OCI-LY7 (cell line): ENCODE data around the gene FMR1NB. TPM values are rescaled to one million over a fixed set of nuclear protein-coding genes. Genes with fewer than 3 reads are reported as not detected.

Source experiments
- BruUV-seq: library from RNA; stranded (reverse); fragments of 400-500 nt; replicated peaks from 2 replicates; lab custom pipeline; 2021; lab: Mats Ljungman, UMichigan
- CTCF ChIA-PET: fragments of 300-600 bp; sonication (Branson Sonifier 250); formaldehyde crosslinking; loops from one replicate; lab custom pipeline; 2022; ENCODE audit warnings: antibody characterized with exemption; ENCODE audit not compliant: unreplicated experiment; lab: Charles Lee
- POLR2A ChIA-PET: fragments of 300-600 bp; sonication (Branson Sonifier 250); formaldehyde crosslinking; loops from one replicate; lab custom pipeline; 2022; ENCODE audit warnings: antibody characterized with exemption; lab: Charles Lee
- DNase-seq: peaks from one replicate; pipeline ENCODE4 v3.0.0-alpha.2; 2015; ENCODE audit warnings: low spot score
- H2AFZ ChIP-seq: fragments of 200-600 bp; sonication (generic), shearing (Covaris generic); 2 replicates; pipeline ENCODE4 v1.6.1; 2014; ENCODE audit warnings: mild to moderate bottlenecking, antibody characterized with exemption, low read length, moderate library complexity
- H3K27ac ChIP-seq: fragments of 200-600 bp; sonication (generic); 2 replicates; pipeline ENCODE4 v1.5.1; 2014; ENCODE audit warnings: mixed run types, low read depth, mild to moderate bottlenecking, moderate library complexity, low read length, inconsistent platforms; ENCODE audit not compliant: poor library complexity, severe bottlenecking
- H3K36me3 ChIP-seq: fragments of 200-600 bp; sonication (generic); 2 replicates; pipeline ENCODE4 v1.6.1; 2014; ENCODE audit warnings: mild to moderate bottlenecking, antibody characterized with exemption, low read length, moderate library complexity, mixed read lengths; ENCODE audit not compliant: insufficient read depth
- H3K4me1 ChIP-seq: fragments of 200-600 bp; sonication (generic); 2 replicates; pipeline ENCODE4 v1.5.1; 2014; ENCODE audit warnings: mild to moderate bottlenecking, low read length; ENCODE audit not compliant: insufficient read depth, poor library complexity, severe bottlenecking
- H3K4me2 ChIP-seq: fragments of 200-600 bp; sonication (generic); 2 replicates; pipeline ENCODE4 v1.6.1; 2014; ENCODE audit warnings: mild to moderate bottlenecking, low read length
- H3K4me3 ChIP-seq: fragments of 200-600 bp; sonication (generic); 2 replicates; pipeline ENCODE4 v1.5.1; 2014; ENCODE audit warnings: mild to moderate bottlenecking, low read depth, low read length; ENCODE audit not compliant: poor library complexity, severe bottlenecking
- H3K79me2 ChIP-seq: fragments of 200-600 bp; sonication (generic); 2 replicates; pipeline ENCODE4 v1.6.1; 2016; ENCODE audit warnings: low read depth, mild to moderate bottlenecking, low read length, moderate library complexity, mixed read lengths; ENCODE audit not compliant: insufficient read depth
- H3K9me2 ChIP-seq: fragments of 200-600 bp; sonication (generic); 2 replicates; pipeline ENCODE4 v1.6.1; 2016; ENCODE audit warnings: mild to moderate bottlenecking, low read length, mixed read lengths; ENCODE audit not compliant: insufficient read depth
- H3K9me3 ChIP-seq: fragments of 200-600 bp; sonication (generic); 2 replicates; pipeline ENCODE4 v1.6.1; 2014; ENCODE audit warnings: mild to moderate bottlenecking, mixed run types, low read length, mixed read lengths
- H4K20me1 ChIP-seq: fragments of 200-600 bp; sonication (generic); 2 replicates; pipeline ENCODE4 v1.6.1; 2014; ENCODE audit warnings: mild to moderate bottlenecking, antibody characterized with exemption, low read length, moderate library complexity, mixed read lengths; ENCODE audit not compliant: insufficient read depth
- EZH2phosphoT487 ChIP-seq: fragments of 200-600 bp; sonication (generic); IDR thresholded peaks from 2 replicates; pipeline ENCODE4 v1.6.1; 2018; ENCODE audit warnings: low read depth, borderline replicate concordance, mild to moderate bottlenecking, mixed run types, antibody characterized with exemption, low read length, moderate library complexity, mixed read lengths
- intact Hi-C: fragments of 100-400 bp; cut with micrococcal nuclease; formaldehyde crosslinking; loops from one replicate; pipeline ENCODE4 v1.10.0; 2022; ENCODE audit not compliant: unreplicated experiment
- total RNA-seq, 2 experiments: library from RNA; depleted of rRNA in 1 of 2; stranded (reverse); fragments of >200 nt in 1 of 2; shearing (Covaris generic) in 1 of 2; gene quantifications; 2 replicates each; pipeline ENCODE4 v1.2.3, GENCODE V29; 2014 to 2022
- TF ChIP-seq, protein P1 (sequence below): fragments of 200-600 bp; sonication (generic); conservative IDR thresholded peaks from 2 replicates; pipeline ENCODE4 v1.5.1; 2014; ENCODE audit warnings: mild to moderate bottlenecking, antibody characterized with exemption, low read length, moderate library complexity, mixed read lengths

Gene FMR1NB
- total RNA-seq, 2 experiments from 2014 or later, result not detected

DNA sequence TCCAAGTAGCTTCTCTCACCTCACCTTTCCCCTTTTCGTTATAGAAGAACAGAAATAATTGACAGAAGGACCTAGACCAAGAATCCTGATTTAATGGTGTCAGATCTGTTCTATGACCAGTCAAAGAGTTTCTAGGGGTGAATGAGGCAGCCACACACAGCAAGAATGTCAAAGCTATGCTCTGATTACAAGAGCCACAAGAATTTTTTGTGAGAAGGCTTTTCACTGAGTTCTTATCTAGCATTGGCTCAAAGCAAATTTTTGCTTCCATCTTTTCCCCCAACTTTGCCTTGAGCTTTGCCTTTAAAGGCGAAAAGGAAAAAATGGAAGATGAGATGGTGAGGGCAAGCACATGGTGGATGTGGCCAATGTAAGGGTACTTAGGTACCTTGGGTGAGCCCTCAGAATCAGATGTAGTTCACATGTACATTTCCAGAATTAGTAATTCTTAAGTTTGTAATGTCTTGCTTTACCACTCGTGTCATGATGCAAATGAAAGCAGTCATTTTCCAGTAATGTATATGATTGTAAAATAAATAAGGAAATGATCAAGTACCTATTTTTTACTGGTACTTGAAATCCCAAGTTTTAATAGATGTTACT is 45.9 kb upstream of the FMR1NB start:
- Histone ChIP-seq H2AFZ (no peak overlapping the region), H3K36me3 (peaks cover 76% of the 10 kb centered on the region), H3K4me3 (no peak overlapping the region), H3K79me2 (no peaks in the 10 kb centered on the region), H3K9me3 (no peaks in the 10 kb centered on the region), H3K4me2 (no peak overlapping the region), H3K27ac (no peak overlapping the region), H3K9me2 (no peaks in the 10 kb centered on the region), H4K20me1 (no peaks in the 10 kb centered on the region), H3K4me1 (no peaks in the 10 kb centered on the region)
- POLR2A ChIA-PET, result interaction anchor here (0.9 kb wide), 1 partner anchor 19 kb away, joined by 3 read pairs; no protein-coding TSS in a partner anchor
- no TSS peak for BruUV-seq
- CTCF ChIA-PET, result no interaction called here
- TF ChIP-seq, protein P1, sequence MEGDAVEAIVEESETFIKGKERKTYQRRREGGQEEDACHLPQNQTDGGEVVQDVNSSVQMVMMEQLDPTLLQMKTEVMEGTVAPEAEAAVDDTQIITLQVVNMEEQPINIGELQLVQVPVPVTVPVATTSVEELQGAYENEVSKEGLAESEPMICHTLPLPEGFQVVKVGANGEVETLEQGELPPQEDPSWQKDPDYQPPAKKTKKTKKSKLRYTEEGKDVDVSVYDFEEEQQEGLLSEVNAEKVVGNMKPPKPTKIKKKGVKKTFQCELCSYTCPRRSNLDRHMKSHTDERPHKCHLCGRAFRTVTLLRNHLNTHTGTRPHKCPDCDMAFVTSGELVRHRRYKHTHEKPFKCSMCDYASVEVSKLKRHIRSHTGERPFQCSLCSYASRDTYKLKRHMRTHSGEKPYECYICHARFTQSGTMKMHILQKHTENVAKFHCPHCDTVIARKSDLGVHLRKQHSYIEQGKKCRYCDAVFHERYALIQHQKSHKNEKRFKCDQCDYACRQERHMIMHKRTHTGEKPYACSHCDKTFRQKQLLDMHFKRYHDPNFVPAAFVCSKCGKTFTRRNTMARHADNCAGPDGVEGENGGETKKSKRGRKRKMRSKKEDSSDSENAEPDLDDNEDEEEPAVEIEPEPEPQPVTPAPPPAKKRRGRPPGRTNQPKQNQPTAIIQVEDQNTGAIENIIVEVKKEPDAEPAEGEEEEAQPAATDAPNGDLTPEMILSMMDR, result no peak
- TF ChIP-seq EZH2phosphoT487, result no peak
- no peak for DNase-seq
- intact Hi-C loops, result no loop called here

DNA sequence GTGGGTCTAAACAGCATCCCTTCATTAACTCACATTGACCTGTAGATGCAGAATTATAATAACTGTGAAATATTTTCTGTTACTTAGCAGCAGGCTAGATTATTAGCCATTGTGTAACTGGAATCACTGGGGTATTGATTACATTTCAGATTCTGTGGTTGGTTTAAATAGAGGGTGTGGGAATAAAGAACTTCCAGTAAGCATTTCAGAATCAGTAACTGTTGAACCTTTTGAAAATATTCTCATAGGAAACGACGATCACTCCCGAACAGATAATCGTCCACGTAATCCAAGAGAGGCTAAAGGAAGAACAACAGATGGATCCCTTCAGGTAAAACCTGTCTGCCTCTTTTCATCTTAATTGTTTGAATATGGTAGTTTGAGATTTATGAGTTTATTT is 35.9 kb upstream of the FMR1NB start:
- H2AFZ ChIP-seq, result no peak overlapping the region
- no TSS peak for BruUV-seq
- TF ChIP-seq EZH2phosphoT487, result no peak
- no peaks in the 10 kb centered on the region for H3K4me1 ChIP-seq
- DNase-seq, result no peak
- no peak overlapping the region for H3K4me2 ChIP-seq
- no peaks in the 10 kb centered on the region for H3K9me2 ChIP-seq
- no peaks in the 10 kb centered on the region for H3K79me2 ChIP-seq
- H3K36me3 ChIP-seq, result peaks cover 64% of the 10 kb centered on the region
- H3K4me3 ChIP-seq, result no peak overlapping the region
- no peak overlapping the region for H3K27ac ChIP-seq
- CTCF ChIA-PET, result no interaction called here
- intact Hi-C loops, result no loop called here
- no peaks in the 10 kb centered on the region for H4K20me1 ChIP-seq
- POLR2A ChIA-PET, result interaction anchor here (0.7 kb wide), 1 partner anchor 1878 kb away, joined by 4 read pairs; no protein-coding TSS in a partner anchor
- no peaks in the 10 kb centered on the region for H3K9me3 ChIP-seq

DNA sequence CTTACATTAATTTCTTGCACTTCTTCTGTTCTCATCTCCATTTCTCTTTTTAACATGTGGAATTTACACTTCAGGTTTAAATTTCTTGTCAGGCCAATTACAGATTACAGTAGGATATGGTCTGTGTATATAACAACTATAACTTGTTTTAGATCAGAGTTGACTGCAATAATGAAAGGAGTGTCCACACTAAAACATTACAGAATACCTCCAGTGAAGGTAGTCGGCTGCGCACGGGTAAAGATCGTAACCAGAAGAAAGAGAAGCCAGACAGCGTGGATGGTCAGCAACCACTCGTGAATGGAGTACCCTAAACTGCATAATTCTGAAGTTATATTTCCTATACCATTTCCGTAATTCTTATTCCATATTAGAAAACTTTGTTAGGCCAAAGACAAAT is 32.6 kb upstream of the FMR1NB start:
- CTCF ChIA-PET, result no interaction called here
- Histone ChIP-seq H2AFZ (no peak overlapping the region), H3K4me2 (no peak overlapping the region), H3K9me2 (no peaks in the 10 kb centered on the region), H3K27ac (no peak overlapping the region), H3K4me3 (no peak overlapping the region), H3K79me2 (no peaks in the 10 kb centered on the region), H3K9me3 (no peaks in the 10 kb centered on the region), H4K20me1 (no peaks in the 10 kb centered on the region), H3K36me3 (peaks cover 47% of the 10 kb centered on the region), H3K4me1 (no peaks in the 10 kb centered on the region)
- TF ChIP-seq, protein P1, result no peak
- TF ChIP-seq EZH2phosphoT487, result no peak
- BruUV-seq, result no TSS peak
- intact Hi-C loops, result no loop called here
- POLR2A ChIA-PET, result no interaction called here
- DNase-seq, result no peak
